GM18499 (cell line): Measurements from ENCODE around the gene JADE1.

Experiments used
- ATAC-seq: cut with Tn5 transposase; IDR thresholded peaks from one replicate; pipeline ENCODE4 v1.9.1; 2021; ENCODE audit warnings: moderate number of reproducible peaks; ENCODE audit not compliant: insufficient read depth, unreplicated experiment

JADE1 gene

DNA sequence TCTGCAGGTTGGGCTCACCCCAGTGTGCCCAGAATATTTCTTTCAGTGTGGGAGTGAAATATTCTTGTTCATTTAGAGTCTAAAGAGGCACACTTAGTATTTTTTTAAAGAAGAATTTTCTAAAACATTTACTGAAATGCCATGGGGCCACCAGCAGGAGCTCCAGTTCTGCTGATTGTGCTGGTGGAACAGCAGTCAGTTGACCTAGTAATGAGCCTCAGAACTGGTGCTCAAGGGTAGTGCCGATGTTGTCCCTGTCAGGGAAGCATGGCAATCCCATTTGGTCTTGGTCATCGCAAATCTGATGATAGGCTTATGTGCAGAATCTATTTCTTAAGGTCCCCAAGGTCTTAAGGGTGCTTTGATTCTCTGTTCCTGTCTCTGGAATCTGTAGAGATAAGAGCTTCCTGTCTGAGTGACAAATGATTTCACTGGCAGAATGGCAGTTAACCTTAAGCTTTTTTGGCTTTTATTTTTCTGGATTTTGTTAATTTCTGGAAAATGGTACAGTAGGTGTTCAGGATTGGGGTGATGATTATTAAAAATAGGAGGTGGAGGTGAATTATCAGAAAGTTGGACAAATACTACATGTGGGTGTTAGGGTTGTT is 31.3 kb downstream of the JADE1 start:
- ATAC-seq: no peak

DNA sequence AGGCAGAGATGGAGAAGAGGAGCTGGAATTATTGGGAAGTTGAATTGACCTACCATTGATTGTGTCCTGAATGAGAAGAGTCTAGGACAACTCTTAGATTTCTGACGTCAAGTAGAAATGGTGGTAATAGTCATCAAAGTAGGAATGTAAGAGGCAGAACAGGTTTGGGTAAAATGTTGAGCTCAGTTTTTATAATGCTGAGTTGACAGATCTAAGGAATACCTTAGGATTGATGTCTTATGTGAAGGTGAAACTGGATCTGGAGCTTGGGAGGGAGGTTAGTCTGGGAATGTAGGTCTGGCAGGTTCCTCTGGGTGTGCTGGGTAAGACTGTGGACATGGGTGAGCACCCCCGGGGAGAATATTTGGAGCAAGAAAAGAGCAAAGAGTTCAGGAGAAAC is 31.9 kb downstream of the JADE1 start:
- no peak for ATAC-seq

DNA sequence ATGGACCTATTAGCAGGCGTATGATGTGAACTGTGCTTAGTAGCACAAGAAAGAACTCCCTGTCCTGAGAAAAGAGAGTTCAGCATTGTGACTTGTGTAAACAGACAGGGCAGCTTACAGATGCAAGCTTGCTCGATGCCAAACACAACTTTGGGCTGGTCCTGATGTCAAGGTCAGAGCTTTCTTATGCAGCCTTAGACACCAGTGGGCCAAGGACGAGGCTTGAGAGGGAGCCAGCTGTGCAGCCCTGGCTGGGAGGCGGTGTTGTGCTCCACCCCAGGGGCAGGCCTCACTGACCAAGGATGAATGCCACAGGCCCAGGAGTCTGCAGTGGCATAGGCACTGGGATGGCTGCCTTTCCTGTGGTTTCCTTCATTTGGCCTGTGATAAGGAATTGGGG is 35.4 kb downstream of the JADE1 start:
- no peak for ATAC-seq

- ATAC-seq: no peak
Measured at GRCh38 chr4:128846063-128846462, 36.6 kb downstream of the JADE1 start.

DNA sequence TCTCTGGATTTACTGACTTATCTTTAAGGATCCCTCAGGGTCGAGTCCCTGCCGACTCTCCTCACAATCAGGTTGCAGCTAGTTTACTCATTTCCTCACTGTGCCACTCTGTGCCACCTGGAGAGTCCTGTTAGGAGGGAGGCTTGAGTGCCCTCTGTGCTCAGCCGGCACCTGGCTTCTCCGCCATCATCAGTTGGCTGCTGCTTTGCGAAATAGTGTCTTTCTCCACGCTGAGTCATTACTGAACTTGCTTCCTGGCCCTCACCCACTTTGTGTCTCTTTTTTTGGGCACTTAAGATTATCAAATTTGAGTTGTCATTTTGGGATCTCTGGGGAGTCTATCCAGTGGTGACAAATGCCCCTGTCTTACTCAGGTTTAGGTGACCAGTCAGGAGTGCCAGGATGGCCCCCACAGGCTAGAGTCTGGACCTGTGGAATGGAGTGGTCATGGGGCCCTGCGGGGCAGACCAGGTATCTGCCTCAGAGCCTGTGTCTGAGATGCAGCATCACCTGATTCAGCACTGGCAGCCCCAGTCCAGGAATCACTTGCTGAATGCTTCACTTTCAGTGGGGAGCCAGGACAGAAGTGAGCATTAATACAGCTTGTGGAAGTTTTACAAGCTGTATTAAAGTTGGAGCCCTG is 37.7 kb downstream of the JADE1 start:
- ATAC-seq: no peak

- ATAC-seq: no peak
Measured at GRCh38 chr4:128848461-128848860, 39.0 kb downstream of the JADE1 start.

DNA sequence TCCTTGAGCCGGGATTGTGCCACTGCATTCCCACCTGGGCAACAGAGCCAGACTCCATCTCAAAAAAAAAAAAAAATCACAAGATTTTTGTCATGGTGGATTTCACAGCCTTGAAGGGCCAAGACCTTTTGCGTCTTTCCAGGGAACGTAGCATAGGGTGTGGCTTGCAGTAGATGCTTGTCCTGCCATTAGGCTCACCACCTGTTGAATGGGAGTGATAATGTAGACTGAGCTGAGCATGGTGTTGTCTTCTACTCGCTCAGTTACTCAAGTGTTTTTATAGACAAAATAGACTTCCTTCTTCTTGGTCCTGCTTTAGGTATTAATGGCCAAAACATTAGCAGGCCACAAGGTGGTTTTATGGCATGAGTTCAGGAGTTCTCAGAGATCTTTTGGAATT is 40.8 kb downstream of the JADE1 start:
- ATAC-seq: no peak

GRCh38 chr4:128853741-128854140 is 44.2 kb downstream of the JADE1 start:
- no peak for ATAC-seq

- no peak for ATAC-seq
Measured at GRCh38 chr4:128854433-128854832, 44.9 kb downstream of the JADE1 start.

DNA sequence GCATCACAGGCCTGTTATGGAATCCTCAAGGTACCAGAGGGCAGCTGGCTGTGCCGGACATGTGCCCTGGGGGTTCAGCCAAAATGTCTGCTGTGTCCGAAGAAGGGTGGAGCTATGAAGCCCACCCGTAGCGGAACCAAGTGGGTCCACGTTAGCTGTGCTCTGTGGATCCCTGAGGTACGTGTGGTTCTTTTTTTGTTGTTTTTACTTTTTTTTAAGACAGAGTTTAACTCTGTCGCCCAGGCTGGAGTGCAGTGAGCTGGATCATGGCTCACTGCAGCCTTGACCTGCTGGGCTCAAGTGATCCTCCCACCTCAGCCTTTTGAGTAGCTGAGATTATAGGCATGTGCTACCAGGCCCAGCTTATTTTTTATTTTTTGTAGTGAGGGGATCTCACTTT is 46.1 kb downstream of the JADE1 start:
- no peak for ATAC-seq

- no peak for ATAC-seq
Measured at GRCh38 chr4:128856246-128856645, 46.7 kb downstream of the JADE1 start.

GRCh38 chr4:128858879-128859671 is 49.6 kb downstream of the JADE1 start:
- ATAC-seq: no peak

- no peak for ATAC-seq
Measured at GRCh38 chr4:128859887-128860677, 50.6 kb downstream of the JADE1 start.

DNA sequence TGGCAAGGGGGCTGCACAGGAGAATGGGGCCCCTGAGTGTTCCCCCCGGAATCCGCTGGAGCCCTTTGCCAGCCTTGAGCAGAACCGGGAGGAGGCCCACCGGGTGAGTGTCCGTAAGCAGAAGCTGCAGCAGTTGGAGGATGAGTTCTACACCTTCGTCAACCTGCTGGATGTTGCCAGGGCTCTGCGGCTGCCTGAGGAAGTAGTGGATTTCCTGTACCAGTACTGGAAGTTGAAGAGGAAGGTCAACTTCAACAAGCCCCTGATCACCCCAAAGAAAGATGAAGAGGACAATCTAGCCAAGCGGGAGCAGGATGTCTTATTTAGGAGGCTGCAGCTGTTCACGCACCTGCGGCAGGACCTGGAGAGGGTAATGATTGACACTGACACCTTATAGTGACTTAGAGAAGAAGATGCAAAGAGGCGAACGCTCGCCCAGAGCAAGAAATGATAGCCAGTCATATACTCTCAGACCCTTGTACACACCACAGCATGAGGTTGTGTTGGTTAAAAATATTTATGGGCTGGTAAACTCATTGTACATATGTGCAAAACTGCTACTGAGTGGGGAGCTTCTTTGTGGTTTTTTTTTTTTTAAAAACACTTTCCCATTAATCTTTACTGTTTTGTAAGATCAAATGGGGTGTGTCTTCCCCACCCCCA is 52.5 kb downstream of the JADE1 start:
- ATAC-seq: no peak

GRCh38 chr4:128862608-128863311 is 53.3 kb downstream of the JADE1 start:
- peak; percentile 41 for ATAC-seq

- ATAC-seq: no peak
Measured at GRCh38 chr4:128863312-128864075, 54.0 kb downstream of the JADE1 start.

DNA sequence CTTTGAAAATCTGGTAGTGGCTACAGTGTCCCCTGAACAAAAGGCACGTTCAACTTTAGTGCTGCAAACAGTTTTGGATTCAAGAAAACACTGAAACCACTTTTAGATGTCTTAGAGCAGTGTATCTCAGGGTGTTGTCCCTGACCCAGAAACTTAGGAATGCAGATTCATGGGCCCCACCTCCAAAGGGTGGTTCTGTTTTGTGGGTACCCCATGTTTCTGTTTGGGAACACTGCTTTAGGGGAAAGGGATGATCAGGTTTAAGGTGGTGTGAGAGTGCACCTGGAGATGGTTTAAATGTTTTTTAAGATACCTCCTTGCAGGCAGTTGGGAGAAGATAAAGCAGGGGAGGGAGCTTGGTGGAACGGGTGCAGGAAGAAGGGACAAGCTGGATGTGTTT is 55.6 kb downstream of the JADE1 start:
- ATAC-seq: no peak

GRCh38 chr4:128866269-128866668 is 56.8 kb downstream of the JADE1 start:
- no peak for ATAC-seq

DNA sequence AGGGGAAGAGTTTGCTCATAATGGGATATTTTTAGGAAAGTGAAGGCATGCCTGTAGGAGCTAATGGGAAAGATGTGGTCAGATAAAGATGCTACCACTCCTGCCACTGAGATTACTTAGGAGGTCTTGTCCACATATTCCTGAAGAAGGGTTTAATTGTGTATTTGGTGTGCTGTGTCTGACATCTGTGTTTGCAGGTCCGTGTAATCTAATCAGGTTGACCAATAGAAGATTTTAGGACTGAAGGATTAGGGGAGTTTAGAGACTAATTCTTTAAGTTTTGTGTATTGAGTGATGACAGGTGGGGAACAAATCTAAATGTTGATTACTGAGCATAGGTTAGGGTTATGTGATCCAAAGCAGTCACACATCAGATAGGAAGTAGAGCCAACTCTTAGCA is 57.2 kb downstream of the JADE1 start:
- ATAC-seq: no peak
